BJ (cell line): ENCODE data around the gene CFAP58. TPM values are rescaled to one million over a fixed set of nuclear protein-coding genes. Genes with fewer than 3 reads are reported as not detected.

ENCODE experiments used
- CTCF ChIA-PET: fragments of 350-600 bp; formaldehyde crosslinking; extraction: SDS; loops from one replicate; lab custom pipeline; 2021; ENCODE audit warnings: antibody characterized with exemption, inconsistent platforms; lab: Yijun Ruan, JAX
- POLR2A ChIA-PET: fragments of 300-600 bp; sonication (Branson Sonifier 250); formaldehyde crosslinking; extraction: SDS; loops from one replicate; lab custom pipeline; 2021; ENCODE audit warnings: antibody characterized with exemption; lab: Charles Lee
- DNase-seq: peaks from one replicate; pipeline ENCODE4 v3.0.0-alpha.2; 2011; ENCODE audit warnings: low read depth
- H3K27me3 ChIP-seq: 2 replicates; pipeline ENCODE4 v1.6.0; 2011; ENCODE audit warnings: low read length; ENCODE audit not compliant: control insufficient read depth, insufficient read depth
- H3K36me3 ChIP-seq: 2 replicates; pipeline ENCODE4 v1.5.1; 2011; ENCODE audit warnings: low read length; ENCODE audit not compliant: control insufficient read depth, insufficient read depth
- H3K4me3 ChIP-seq: 2 replicates; pipeline ENCODE4 v1.5.1; 2011; ENCODE audit warnings: low read depth, mild to moderate bottlenecking, control low read depth, low read length
- polyA plus RNA-seq: library from polyadenylated mRNA; depleted of rRNA; stranded (reverse); fragments of >200 nt; gene quantifications from 2 replicates; pipeline ENCODE4 v1.2.3, GENCODE V29; 2011; rRNA removed
- TF ChIP-seq, protein P1 (sequence below): IDR thresholded peaks from 2 replicates; pipeline ENCODE4 v1.5.1; 2011; ENCODE audit warnings: low read depth, mild to moderate bottlenecking, control low read depth, inconsistent platforms, low read length, moderate library complexity; ENCODE audit not compliant: insufficient read depth

The CFAP58 gene
- polyA plus RNA-seq, 1 experiment = 0.23 TPM

DNA sequence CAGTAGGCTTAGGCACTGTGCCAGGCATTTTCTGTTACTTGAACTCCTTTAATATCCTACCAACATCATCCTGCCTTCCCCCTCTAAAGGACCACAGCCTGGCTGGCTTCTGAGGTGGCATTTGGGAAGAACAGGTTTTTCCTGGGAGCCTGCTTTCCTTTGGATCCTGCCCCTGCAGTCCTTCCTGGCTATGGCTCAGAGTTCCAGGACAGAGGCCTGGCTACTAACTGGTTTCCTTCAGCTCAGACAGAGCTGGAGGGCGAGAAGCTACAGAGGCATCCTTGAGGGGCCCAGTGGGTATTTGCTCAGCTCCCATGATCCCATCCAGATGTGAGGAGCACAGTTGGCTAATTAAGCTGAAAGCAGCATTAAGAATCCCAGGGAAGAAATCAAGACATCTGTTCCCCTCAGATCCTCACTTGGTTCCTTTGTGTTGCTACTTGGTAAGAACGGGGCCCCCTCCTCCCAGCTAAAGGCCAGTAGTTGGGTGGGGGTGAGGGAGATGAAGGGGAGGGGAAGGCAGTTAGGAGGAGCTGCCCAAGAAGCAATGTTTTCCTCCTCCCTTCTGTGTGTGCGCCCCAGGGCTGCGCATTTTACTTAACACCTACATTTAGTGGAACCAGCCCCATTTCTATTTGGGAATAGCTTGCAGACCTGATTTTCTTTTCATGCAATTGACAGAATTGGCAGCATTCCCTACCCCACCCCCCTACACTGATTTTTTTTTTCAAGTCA lies 144.9 kb downstream of the CFAP58 start:
- H3K27me3 ChIP-seq = peaks cover 2% of the 10 kb centered on the region; the same call in 1 of the 2 replicates
- TF ChIP-seq, protein P1, sequence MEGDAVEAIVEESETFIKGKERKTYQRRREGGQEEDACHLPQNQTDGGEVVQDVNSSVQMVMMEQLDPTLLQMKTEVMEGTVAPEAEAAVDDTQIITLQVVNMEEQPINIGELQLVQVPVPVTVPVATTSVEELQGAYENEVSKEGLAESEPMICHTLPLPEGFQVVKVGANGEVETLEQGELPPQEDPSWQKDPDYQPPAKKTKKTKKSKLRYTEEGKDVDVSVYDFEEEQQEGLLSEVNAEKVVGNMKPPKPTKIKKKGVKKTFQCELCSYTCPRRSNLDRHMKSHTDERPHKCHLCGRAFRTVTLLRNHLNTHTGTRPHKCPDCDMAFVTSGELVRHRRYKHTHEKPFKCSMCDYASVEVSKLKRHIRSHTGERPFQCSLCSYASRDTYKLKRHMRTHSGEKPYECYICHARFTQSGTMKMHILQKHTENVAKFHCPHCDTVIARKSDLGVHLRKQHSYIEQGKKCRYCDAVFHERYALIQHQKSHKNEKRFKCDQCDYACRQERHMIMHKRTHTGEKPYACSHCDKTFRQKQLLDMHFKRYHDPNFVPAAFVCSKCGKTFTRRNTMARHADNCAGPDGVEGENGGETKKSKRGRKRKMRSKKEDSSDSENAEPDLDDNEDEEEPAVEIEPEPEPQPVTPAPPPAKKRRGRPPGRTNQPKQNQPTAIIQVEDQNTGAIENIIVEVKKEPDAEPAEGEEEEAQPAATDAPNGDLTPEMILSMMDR = no peak
- H3K36me3 ChIP-seq = no peaks in the 10 kb centered on the region
- DNase-seq = no peak
- H3K4me3 ChIP-seq = no peak overlapping the region
- ChIA-PET CTCF (interaction anchor here (0.7 to 3.1 kb wide), 2 partner anchors 82 to 92 kb away, joined by 3 to 12 read pairs; no protein-coding TSS in a partner anchor), POLR2A (no interaction called here)

DNA sequence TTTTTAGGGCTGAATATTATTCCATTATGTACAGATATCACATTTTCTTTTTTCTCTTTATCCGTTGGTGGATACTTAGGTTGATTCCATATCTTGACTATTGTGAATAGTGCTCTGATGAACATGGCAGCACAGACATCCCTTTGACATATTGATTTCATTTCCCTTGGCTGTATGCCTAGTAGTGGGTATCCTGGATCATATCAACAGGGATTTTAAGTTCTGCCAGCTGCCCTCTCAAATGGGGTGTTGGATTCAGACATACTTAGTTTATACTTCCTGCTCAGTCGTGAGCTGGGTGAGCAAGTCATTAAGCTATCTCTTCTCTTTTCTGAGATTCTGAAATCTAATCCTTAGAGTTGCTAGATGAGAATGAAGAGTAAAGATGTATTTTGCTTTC lies 147.8 kb downstream of the CFAP58 start:
- peaks cover 2% of the 10 kb centered on the region; the same call in 1 of the 2 replicates for H3K27me3 ChIP-seq
- DNase-seq = no peak
- ChIA-PET POLR2A (no interaction called here), CTCF (no interaction called here)
- H3K4me3 ChIP-seq = no peak overlapping the region
- H3K36me3 ChIP-seq = no peaks in the 10 kb centered on the region
- TF ChIP-seq, protein P1 = no peak

DNA sequence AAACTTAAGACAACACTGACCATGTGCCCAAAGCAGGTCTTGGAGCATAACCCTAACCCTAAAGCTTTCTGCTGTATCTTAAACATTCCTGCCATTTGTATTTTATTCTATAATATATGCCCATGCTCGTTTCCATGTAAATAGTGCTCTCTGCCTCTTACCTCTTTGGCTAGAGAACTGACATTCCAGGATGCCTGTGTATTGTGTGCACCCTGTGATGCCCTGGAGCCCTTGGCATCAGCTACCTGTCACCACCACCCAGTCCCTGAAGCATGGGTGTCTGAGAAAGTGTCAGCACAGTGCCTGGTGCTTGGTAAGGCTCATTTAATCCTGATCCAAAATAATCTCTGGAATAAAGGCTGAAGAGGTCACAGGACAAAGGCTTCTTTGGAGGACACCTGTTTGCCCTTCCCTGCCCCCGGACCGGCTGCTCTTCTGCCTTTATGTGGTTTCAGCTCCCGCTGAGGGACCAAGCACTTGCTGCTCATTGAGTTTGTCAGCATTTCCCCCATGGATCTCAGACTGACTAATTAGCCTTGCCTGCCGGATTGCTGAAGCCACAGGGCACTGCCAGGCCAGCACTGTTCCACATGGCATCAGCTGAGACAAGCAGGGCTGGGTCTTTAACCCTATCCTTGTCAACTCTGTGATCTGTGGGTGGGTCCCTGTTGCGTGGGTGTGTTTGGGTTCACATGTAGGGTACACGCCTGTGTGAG lies 148.4 kb downstream of the CFAP58 start:
- Histone ChIP-seq H3K4me3 (no peak overlapping the region), H3K36me3 (no peaks in the 10 kb centered on the region), H3K27me3 (peaks cover 2% of the 10 kb centered on the region; the same call in 1 of the 2 replicates)
- TF ChIP-seq, protein P1 = no peak
- CTCF ChIA-PET = no interaction called here
- DNase-seq = no peak
- POLR2A ChIA-PET = no interaction called here

DNA sequence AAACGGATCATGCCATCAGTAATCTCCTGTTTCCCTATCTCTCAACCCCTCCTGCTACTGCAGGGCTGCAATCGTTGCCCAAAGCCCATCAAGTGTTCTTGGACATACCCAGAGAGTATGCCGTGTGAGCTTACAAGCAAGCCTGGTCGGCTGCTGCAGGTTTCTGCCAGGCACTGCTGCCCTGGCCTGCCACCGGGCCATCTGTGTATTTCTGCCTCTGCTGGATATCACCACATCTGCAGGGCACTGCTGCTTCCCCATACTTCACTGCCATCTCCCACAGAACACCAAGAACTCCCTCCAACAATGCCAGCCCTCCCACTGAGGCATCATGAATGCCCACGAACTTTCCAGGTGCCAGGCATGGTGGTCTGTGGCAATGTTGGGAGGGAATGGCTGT lies 149.3 kb downstream of the CFAP58 start:
- TF ChIP-seq, protein P1 = no peak
- DNase-seq = no peak
- H3K27me3 ChIP-seq = peaks cover 2% of the 10 kb centered on the region; the same call in 1 of the 2 replicates
- ChIA-PET POLR2A (no interaction called here), CTCF (no interaction called here)
- H3K4me3 ChIP-seq = no peak overlapping the region
- H3K36me3 ChIP-seq = no peaks in the 10 kb centered on the region

Other genes starting within 250 kb of the CFAP58 start
- 1.5 and 2.4 TPM in 2 replicates for gene SFR1, start 231.7 kb upstream of the CFAP58 start, polyA plus RNA-seq
- gene CFAP43, start 121.5 kb upstream of the CFAP58 start, polyA plus RNA-seq = 0.05 and 0.11 TPM in 2 replicates
- 79.3 and 149 TPM in 2 replicates for gene GSTO1, start 98.9 kb upstream of the CFAP58 start, polyA plus RNA-seq
- gene GSTO2, start 84.6 kb upstream of the CFAP58 start, polyA plus RNA-seq = 4.9 and 7.0 TPM in 2 replicates
- gene ITPRIP, start 15.4 kb upstream of the CFAP58 start, polyA plus RNA-seq = 24.4 and 33.6 TPM in 2 replicates